HEK293 (cell line): ENCODE results near the gene ANKRD31.

Source experiments
- CTCF ChIA-PET: fragments of 350-600 bp; formaldehyde crosslinking; extraction: SDS; loops from one replicate; lab custom pipeline; 2021; ENCODE audit warnings: antibody characterized with exemption; lab: Yijun Ruan, JAX
- POLR2A ChIA-PET: fragments of 300-600 bp; formaldehyde crosslinking; extraction: SDS; loops from one replicate; lab custom pipeline; 2020; ENCODE audit warnings: antibody characterized with exemption, inconsistent platforms; lab: Yijun Ruan, JAX
- H3K27ac ChIP-seq: fragments of 200-500 bp; sonication (Bioruptor generic); 2 replicates; pipeline ENCODE4 v1.5.1; 2014; ENCODE audit warnings: low read depth, low read length, control low read depth, inconsistent platforms; ENCODE audit errors: extremely low read depth
- H3K36me3 ChIP-seq, 2 experiments: fragments of 200-500 bp in 1 of 2; sonication (Bioruptor generic) in 1 of 2; 1 replicate in 1 of 2; 2 replicates in 1 of 2; pipeline ENCODE4 v1.5.1; 2014 to 2017; ENCODE audit warnings: inconsistent platforms in 2 of 2, low read length in 2 of 2; ENCODE audit not compliant: control insufficient read depth in 2 of 2, insufficient read depth in 1 of 2
- H3K4me1 ChIP-seq: fragments of 200-500 bp; sonication (Bioruptor generic); 2 replicates; pipeline ENCODE4 v1.5.1; 2014; ENCODE audit warnings: mild to moderate bottlenecking, low read length, inconsistent platforms; ENCODE audit not compliant: control insufficient read depth, insufficient read depth
- H3K4me3 ChIP-seq: 2 replicates; pipeline ENCODE4 v1.5.1; 2011; ENCODE audit warnings: low read depth, mild to moderate bottlenecking, control low read depth, low read length, moderate library complexity
- H3K9me3 ChIP-seq: fragments of 200-500 bp; sonication (Bioruptor generic); 2 replicates; pipeline ENCODE4 v1.5.1; 2014; ENCODE audit warnings: low read depth, low read length, inconsistent platforms; ENCODE audit not compliant: control insufficient read depth, insufficient read depth
- HOXC10 ChIP-seq: sonication (generic); formaldehyde crosslinking; IDR thresholded peaks from 2 replicates; pipeline ENCODE4 v1.8.1; 2023; ENCODE audit warnings: mild to moderate bottlenecking, missing genetic modification reagents
- REPIN1 ChIP-seq: fragments of 450-650 bp; formaldehyde crosslinking; IDR thresholded peaks from 2 replicates; pipeline ENCODE4 v1.5.1; 2017; ENCODE audit warnings: missing biosample characterization, missing genetic modification characterization, low read depth
- SALL2 ChIP-seq: fragments of 450-650 bp; formaldehyde crosslinking; IDR thresholded peaks from 2 replicates; pipeline ENCODE4 v1.5.0; 2017; ENCODE audit warnings: missing biosample characterization, mild to moderate bottlenecking, missing genetic modification characterization, borderline replicate concordance
- ZBTB1 ChIP-seq: fragments of 450-650 bp; formaldehyde crosslinking; IDR thresholded peaks from 2 replicates; pipeline ENCODE4 v1.5.1; 2016; ENCODE audit warnings: missing biosample characterization, missing genetic modification characterization
- ZBTB10 ChIP-seq: fragments of 450-650 bp; formaldehyde crosslinking; IDR thresholded peaks from 2 replicates; pipeline ENCODE4 v1.5.1; 2016; ENCODE audit warnings: missing biosample characterization, missing genetic modification characterization
- ZBTB26 ChIP-seq: fragments of 450-650 bp; formaldehyde crosslinking; optimal IDR thresholded peaks from 2 replicates; pipeline ENCODE3; 2016; ENCODE audit warnings: missing biosample characterization, mild to moderate bottlenecking, missing genetic modification characterization
- ZFHX2 ChIP-seq: fragments of 450-650 bp; formaldehyde crosslinking; conservative IDR thresholded peaks from 2 replicates; pipeline ENCODE4 v1.5.1; 2016; ENCODE audit warnings: missing biosample characterization, missing genetic modification characterization
- ZFP37 ChIP-seq: fragments of 450-650 bp; formaldehyde crosslinking; IDR thresholded peaks from 2 replicates; pipeline ENCODE4 v1.5.1; 2016; ENCODE audit warnings: missing biosample characterization, missing genetic modification characterization
- ZIC2 ChIP-seq: fragments of 450-650 bp; formaldehyde crosslinking; IDR thresholded peaks from 2 replicates; pipeline ENCODE4 v1.5.1; 2016; ENCODE audit warnings: missing biosample characterization, missing genetic modification characterization
- ZNF10 ChIP-seq: fragments of 450-650 bp; formaldehyde crosslinking; IDR thresholded peaks from 2 replicates; pipeline ENCODE4 v1.5.1; 2017; ENCODE audit warnings: missing biosample characterization, missing genetic modification characterization
- ZNF112 ChIP-seq: fragments of 450-650 bp; formaldehyde crosslinking; IDR thresholded peaks from 2 replicates; pipeline ENCODE4 v1.5.0; 2017; ENCODE audit warnings: missing biosample characterization, missing genetic modification characterization
- ZNF16 ChIP-seq: fragments of 450-650 bp; formaldehyde crosslinking; IDR thresholded peaks from 2 replicates; pipeline ENCODE4 v1.5.1; 2016; ENCODE audit warnings: low read depth, missing biosample characterization, missing genetic modification characterization
- ZNF169 ChIP-seq: fragments of 450-650 bp; formaldehyde crosslinking; IDR thresholded peaks from 2 replicates; pipeline ENCODE4 v1.5.1; 2016; ENCODE audit warnings: missing biosample characterization, missing genetic modification characterization
- ZNF184 ChIP-seq: fragments of 450-650 bp; IDR thresholded peaks from 2 replicates; pipeline ENCODE4 v1.5.1; 2018; ENCODE audit warnings: missing biosample characterization, mild to moderate bottlenecking, missing genetic modification characterization
- ZNF24 ChIP-seq: fragments of 450-650 bp; formaldehyde crosslinking; IDR thresholded peaks from 2 replicates; pipeline ENCODE4 v1.5.1; 2016; ENCODE audit warnings: missing biosample characterization, missing genetic modification characterization
- ZNF37A ChIP-seq: fragments of 450-650 bp; IDR thresholded peaks from 2 replicates; pipeline ENCODE4 v1.5.1; 2018; ENCODE audit warnings: missing biosample characterization, missing genetic modification characterization
- ZNF416 ChIP-seq: fragments of 450-650 bp; formaldehyde crosslinking; IDR thresholded peaks from 2 replicates; pipeline ENCODE4 v1.5.1; 2016; ENCODE audit warnings: missing biosample characterization, missing genetic modification characterization
- ZNF426 ChIP-seq: fragments of 450-650 bp; formaldehyde crosslinking; IDR thresholded peaks from 2 replicates; pipeline ENCODE4 v1.5.1; 2017; ENCODE audit warnings: missing biosample characterization, missing genetic modification characterization, mild to moderate bottlenecking, inconsistent platforms, moderate library complexity
- ZNF514 ChIP-seq: fragments of 450-650 bp; formaldehyde crosslinking; IDR thresholded peaks from 2 replicates; pipeline ENCODE4 v1.5.1; 2016; ENCODE audit warnings: missing biosample characterization, missing genetic modification characterization
- ZNF521 ChIP-seq: fragments of 450-650 bp; formaldehyde crosslinking; IDR thresholded peaks from 2 replicates; pipeline ENCODE4 v1.5.1; 2017; ENCODE audit warnings: missing biosample characterization, mild to moderate bottlenecking, missing genetic modification characterization
- ZNF561 ChIP-seq: fragments of 450-650 bp; IDR thresholded peaks from 2 replicates; pipeline ENCODE4 v1.5.1; 2018; ENCODE audit warnings: missing biosample characterization, missing genetic modification characterization, borderline replicate concordance
- ZNF571 ChIP-seq: fragments of 450-650 bp; formaldehyde crosslinking; IDR thresholded peaks from 2 replicates; pipeline ENCODE4 v1.5.0; 2017; ENCODE audit warnings: missing biosample characterization, missing genetic modification characterization
- ZSCAN4 ChIP-seq: fragments of 450-650 bp; formaldehyde crosslinking; IDR thresholded peaks from 2 replicates; pipeline ENCODE4 v1.5.1; 2017; ENCODE audit warnings: missing biosample characterization, missing genetic modification characterization
- TF ChIP-seq, protein P1 (sequence below): sonication (generic); formaldehyde crosslinking; IDR thresholded peaks from 2 replicates; pipeline ENCODE4 v1.8.1; 2022; ENCODE audit warnings: mild to moderate bottlenecking, moderate library complexity, missing genetic modification reagents
- TF ChIP-seq, protein P2 (sequence below): fragments of 450-650 bp; formaldehyde crosslinking; IDR thresholded peaks from 2 replicates; pipeline ENCODE4 v1.5.1; 2016; ENCODE audit warnings: missing biosample characterization, missing genetic modification characterization
- TF ChIP-seq, protein P3 (sequence below): fragments of 450-650 bp; formaldehyde crosslinking; IDR thresholded peaks from 2 replicates; pipeline ENCODE4 v1.5.1; 2016; ENCODE audit warnings: missing biosample characterization, missing genetic modification characterization

Gene ANKRD31

DNA sequence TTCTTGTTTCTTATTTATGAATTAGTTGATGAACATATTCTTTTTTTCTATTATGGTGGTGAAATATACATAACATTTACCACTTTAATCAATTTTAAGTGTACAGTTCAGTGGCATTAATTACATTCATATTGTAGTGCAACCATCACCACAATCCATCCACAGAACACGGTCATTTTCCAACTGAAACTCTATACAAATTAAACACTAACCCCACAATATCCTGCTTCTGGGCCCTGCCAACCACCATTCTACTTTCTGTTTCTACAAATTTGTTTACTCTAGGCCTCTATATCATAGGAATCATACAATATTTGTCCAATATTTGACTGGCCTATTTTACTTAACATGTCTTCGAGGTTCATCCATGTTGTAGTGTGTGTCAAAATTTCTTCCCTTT, 191.6 kb downstream of the ANKRD31 start:
- H3K9me3 ChIP-seq, result no peaks in the 10 kb centered on the region
- no peaks in the 10 kb centered on the region for H3K4me1 ChIP-seq
- no peak overlapping the region for H3K27ac ChIP-seq
- H3K4me3 ChIP-seq, result no peak overlapping the region
- ChIA-PET POLR2A (no interaction called here), CTCF (interaction anchor here (0.6 kb wide), 3 partner anchors 7 to 1510 kb away, joined by 3 to 5 read pairs (median 4); partner anchors contain the start of gene GCNT4)
- TF ChIP-seq ZBTB10 (tag by site-specific recombination) (no peak), ZNF514 (tag by site-specific recombination) (no peak), ZBTB1 (no peak), ZNF24 (no peak), ZNF184 (tag by site-specific recombination) (no peak), ZNF521 (tag by site-specific recombination) (no peak), ZNF37A (tag by site-specific recombination) (no peak), ZFP37 (tag by site-specific recombination) (no peak)
- peaks cover 0 to 4% of the 10 kb centered on the region in 2 experiments; a peak in 1 of 3 replicates for H3K36me3 ChIP-seq

GRCh38 chr5:75044406-75044805, 192.3 kb downstream of the ANKRD31 start:
- ChIA-PET CTCF (interaction anchor here (0.6 kb wide), 1 partner anchor 8 kb away, joined by 4 read pairs; the partner anchor contains the start of gene GCNT4), POLR2A (no interaction called here)
- no peak overlapping the region for H3K27ac ChIP-seq
- H3K4me3 ChIP-seq, result no peak overlapping the region
- H3K36me3 ChIP-seq, result peaks cover 0 to 4% of the 10 kb centered on the region in 2 experiments; a peak in 1 of 3 replicates
- TF ChIP-seq ZFHX2 (tag by site-specific recombination), result no peak
- TF ChIP-seq, protein P1, sequence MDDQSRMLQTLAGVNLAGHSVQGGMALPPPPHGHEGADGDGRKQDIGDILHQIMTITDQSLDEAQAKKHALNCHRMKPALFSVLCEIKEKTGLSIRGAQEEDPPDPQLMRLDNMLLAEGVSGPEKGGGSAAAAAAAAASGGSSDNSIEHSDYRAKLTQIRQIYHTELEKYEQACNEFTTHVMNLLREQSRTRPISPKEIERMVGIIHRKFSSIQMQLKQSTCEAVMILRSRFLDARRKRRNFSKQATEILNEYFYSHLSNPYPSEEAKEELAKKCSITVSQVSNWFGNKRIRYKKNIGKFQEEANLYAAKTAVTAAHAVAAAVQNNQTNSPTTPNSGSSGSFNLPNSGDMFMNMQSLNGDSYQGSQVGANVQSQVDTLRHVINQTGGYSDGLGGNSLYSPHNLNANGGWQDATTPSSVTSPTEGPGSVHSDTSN (CRISPR knock-in tag), result no peak
- no peak for TF ChIP-seq ZNF561 (tag by site-specific recombination)
- TF ChIP-seq REPIN1, result no peak
- TF ChIP-seq, protein P2, sequence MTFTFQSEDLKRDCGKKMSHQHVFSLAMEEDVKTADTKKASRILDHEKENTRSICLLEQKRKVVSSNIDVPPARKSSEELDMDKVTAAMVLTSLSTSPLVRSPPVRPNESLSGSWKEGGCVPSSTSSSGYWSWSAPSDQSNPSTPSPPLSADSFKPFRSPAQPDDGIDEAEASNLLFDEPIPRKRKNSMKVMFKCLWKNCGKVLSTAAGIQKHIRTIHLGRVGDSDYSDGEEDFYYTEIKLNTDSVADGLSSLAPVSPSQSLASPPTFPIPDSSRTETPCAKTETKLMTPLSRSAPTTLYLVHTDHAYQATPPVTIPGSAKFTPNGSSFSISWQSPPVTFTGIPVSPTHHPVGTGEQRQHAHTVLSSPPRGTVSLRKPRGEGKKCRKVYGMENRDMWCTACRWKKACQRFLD (tag by site-specific recombination), result no peak
- TF ChIP-seq ZNF571 (tag by site-specific recombination), result no peak
- TF ChIP-seq HOXC10 (CRISPR knock-in tag), result no peak
- TF ChIP-seq ZNF169 (tag by site-specific recombination), result no peak
- no peak for TF ChIP-seq ZSCAN4 (tag by site-specific recombination)
- TF ChIP-seq ZNF416 (tag by site-specific recombination), result no peak
- TF ChIP-seq ZNF16, result no peak
- TF ChIP-seq ZBTB26 (tag by site-specific recombination), result no peak
- no peak for TF ChIP-seq ZNF426
- TF ChIP-seq, protein P3, sequence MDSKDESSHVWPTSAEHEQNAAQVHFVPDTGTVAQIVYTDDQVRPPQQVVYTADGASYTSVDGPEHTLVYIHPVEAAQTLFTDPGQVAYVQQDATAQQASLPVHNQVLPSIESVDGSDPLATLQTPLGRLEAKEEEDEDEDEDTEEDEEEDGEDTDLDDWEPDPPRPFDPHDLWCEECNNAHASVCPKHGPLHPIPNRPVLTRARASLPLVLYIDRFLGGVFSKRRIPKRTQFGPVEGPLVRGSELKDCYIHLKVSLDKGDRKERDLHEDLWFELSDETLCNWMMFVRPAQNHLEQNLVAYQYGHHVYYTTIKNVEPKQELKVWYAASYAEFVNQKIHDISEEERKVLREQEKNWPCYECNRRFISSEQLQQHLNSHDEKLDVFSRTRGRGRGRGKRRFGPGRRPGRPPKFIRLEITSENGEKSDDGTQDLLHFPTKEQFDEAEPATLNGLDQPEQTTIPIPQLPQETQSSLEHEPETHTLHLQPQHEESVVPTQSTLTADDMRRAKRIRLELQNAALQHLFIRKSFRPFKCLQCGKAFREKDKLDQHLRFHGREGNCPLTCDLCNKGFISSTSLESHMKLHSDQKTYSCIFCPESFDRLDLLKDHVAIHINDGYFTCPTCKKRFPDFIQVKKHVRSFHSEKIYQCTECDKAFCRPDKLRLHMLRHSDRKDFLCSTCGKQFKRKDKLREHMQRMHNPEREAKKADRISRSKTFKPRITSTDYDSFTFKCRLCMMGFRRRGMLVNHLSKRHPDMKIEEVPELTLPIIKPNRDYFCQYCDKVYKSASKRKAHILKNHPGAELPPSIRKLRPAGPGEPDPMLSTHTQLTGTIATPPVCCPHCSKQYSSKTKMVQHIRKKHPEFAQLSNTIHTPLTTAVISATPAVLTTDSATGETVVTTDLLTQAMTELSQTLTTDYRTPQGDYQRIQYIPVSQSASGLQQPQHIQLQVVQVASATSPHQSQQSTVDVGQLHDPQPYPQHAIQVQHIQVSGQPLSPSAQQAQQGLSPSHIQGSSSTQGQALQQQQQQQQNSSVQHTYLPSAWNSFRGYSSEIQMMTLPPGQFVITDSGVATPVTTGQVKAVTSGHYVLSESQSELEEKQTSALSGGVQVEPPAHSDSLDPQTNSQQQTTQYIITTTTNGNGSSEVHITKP, result no peak
- no peak for TF ChIP-seq ZNF112 (tag by site-specific recombination)
- TF ChIP-seq SALL2, result no peak
- TF ChIP-seq ZIC2 (tag by site-specific recombination), result no peak
- no peak for TF ChIP-seq ZNF10 (tag by site-specific recombination)
- H3K9me3 ChIP-seq, result no peaks in the 10 kb centered on the region
- no peaks in the 10 kb centered on the region for H3K4me1 ChIP-seq
